HG02588 (cell line): ENCODE data around the gene TRAF1.
A peak's percentile ranks its signal among the peaks of the same experiment; 100 is the strongest.

Experiments
- ATAC-seq: cut with Tn5 transposase; IDR thresholded peaks from one replicate; pipeline ENCODE4 v1.9.1; 2021; ENCODE audit warnings: mild to moderate bottlenecking, moderate library complexity; ENCODE audit not compliant: unreplicated experiment

Gene TRAF1

GRCh38 chr9:120872791-120873502, 53.6 kb downstream of the TRAF1 start:
- ATAC-seq: no peak

- ATAC-seq: no peak
Observed at GRCh38 chr9:120870206-120870605, 56.4 kb downstream of the TRAF1 start.

GRCh38 chr9:120869726-120870125, 56.9 kb downstream of the TRAF1 start:
- ATAC-seq: no peak

- no peak for ATAC-seq
Observed at GRCh38 chr9:120869360-120869687, 57.3 kb downstream of the TRAF1 start.

- peak; percentile 88 for ATAC-seq
Observed at GRCh38 chr9:120868676-120869359, 57.8 kb downstream of the TRAF1 start.

GRCh38 chr9:120868339-120868675, 58.3 kb downstream of the TRAF1 start:
- no peak for ATAC-seq

GRCh38 chr9:120867676-120868338, 58.8 kb downstream of the TRAF1 start:
- no peak for ATAC-seq

- ATAC-seq: no peak
Observed at GRCh38 chr9:120866651-120867050, 59.9 kb downstream of the TRAF1 start.

- ATAC-seq: no peak
Observed at GRCh38 chr9:120865809-120866208, 60.8 kb downstream of the TRAF1 start.

- no peak for ATAC-seq
Observed at GRCh38 chr9:120865176-120865575, 61.4 kb downstream of the TRAF1 start.

GRCh38 chr9:120864719-120865118, 61.9 kb downstream of the TRAF1 start:
- no peak for ATAC-seq

GRCh38 chr9:120863833-120864232, 62.8 kb downstream of the TRAF1 start:
- no peak for ATAC-seq

GRCh38 chr9:120862452-120862851, 64.1 kb downstream of the TRAF1 start:
- no peak for ATAC-seq

GRCh38 chr9:120861935-120862334, 64.7 kb downstream of the TRAF1 start:
- no peak for ATAC-seq

- ATAC-seq: no peak
Observed at GRCh38 chr9:120860083-120860482, 66.5 kb downstream of the TRAF1 start.

GRCh38 chr9:120859361-120859760, 67.2 kb downstream of the TRAF1 start:
- no peak for ATAC-seq

- ATAC-seq: no peak
Observed at GRCh38 chr9:120857902-120858301, 68.7 kb downstream of the TRAF1 start.

GRCh38 chr9:120857481-120857880, 69.1 kb downstream of the TRAF1 start:
- ATAC-seq: no peak

- no peak for ATAC-seq
Observed at GRCh38 chr9:120856700-120857099, 69.9 kb downstream of the TRAF1 start.

- no peak for ATAC-seq
Observed at GRCh38 chr9:120855827-120856670, 70.5 kb downstream of the TRAF1 start.

GRCh38 chr9:120854596-120855327, 71.8 kb downstream of the TRAF1 start:
- ATAC-seq: no peak
